Activated CD4-positive, alpha-beta T cell treated with anti-CD3 and anti-CD28 coated beads for 24 hours (primary cell): ENCODE data around the gene SSRP1.
"Not testable (repeated sequence)": the region's sequence is repeated elsewhere in the genome, so short reads cannot be mapped to it uniquely, and the experiment has no call there.

Experiments
- DNase-seq, 2 donors: peaks; one replicate each; pipeline ENCODE4 v3.0.0-alpha.2; 2020; ENCODE audit warnings: low read depth in 2 of 2

The SSRP1 gene

GRCh38 chr11:57339328-57339727 is 3.6 kb upstream of the SSRP1 start:
- no peak for DNase-seq

GRCh38 chr11:57338142-57338541 is 2.5 kb upstream of the SSRP1 start, which contains the start of gene P2RX3:
Gene P2RX3 (plus strand): TSS chr11:57338352. CDS start chr11:57338551, 199 bp downstream.
- DNase-seq = no peak

- DNase-seq = not testable (repeated sequence)
These were observed 1.2 kb upstream of the SSRP1 start for GRCh38 chr11:57336856-57337255.

GRCh38 chr11:57336111-57336666 is 497 bp upstream of the SSRP1 start:
- DNase-seq = no peak

DNA sequence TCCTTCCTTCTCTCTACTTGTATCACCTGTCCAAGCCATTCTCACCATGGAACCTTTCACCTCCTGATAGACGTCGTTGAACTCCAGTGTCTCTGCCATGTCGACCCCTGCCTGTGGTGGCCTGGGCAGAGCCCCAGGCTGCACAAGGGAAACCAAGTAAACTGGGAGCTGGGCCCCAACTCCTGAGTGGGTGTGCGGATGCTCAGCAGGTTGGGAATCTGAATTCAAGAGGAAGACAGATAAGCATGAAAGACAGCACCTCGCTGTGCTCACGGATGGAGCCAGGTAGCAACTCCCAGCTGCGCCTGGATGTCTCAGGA is 709 bp downstream of the SSRP1 start:
- no peak for DNase-seq

GRCh38 chr11:57332694-57333440 is 2.8 kb downstream of the SSRP1 start:
- DNase-seq = no peak

DNA sequence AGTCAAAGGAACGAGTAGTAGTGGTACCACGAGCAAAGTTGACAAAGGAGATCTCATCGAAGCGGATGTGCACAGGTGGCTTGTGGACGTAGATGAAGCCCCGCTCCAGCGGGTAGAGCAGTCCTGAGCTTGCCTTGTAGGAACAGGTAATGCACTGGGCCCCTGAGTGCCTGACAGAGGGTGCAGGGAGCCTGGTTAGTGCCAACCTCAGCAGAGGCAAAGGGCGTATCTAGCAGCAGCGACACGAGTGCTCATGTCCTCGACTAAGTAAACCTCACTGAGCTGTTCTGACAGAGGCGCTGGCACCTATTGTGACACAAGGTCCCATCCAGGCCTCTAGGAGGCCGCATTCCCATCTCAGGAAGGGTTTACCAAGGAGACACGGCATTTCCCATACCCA is 4.0 kb downstream of the SSRP1 start:
- no peak for DNase-seq

DNA sequence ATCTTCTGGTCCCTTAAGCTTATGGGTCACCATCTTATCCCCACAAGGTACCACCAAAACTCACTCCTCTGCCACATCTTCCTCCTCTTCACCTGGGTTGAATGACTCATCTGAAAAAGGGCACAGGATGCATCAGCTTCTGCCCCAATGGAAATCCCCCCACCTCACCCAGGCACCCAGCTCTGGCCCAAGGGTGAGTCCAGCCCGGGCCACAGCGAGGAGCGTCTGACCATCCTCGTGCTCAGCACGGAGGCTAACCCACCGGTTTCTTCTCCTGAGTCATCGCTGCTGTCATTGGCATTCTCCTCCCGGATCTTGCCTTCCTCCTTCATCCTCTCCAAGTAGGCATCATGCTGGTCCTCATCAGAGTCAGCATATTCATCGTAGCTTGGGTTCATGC is 5.7 kb downstream of the SSRP1 start:
- no peak for DNase-seq

DNA sequence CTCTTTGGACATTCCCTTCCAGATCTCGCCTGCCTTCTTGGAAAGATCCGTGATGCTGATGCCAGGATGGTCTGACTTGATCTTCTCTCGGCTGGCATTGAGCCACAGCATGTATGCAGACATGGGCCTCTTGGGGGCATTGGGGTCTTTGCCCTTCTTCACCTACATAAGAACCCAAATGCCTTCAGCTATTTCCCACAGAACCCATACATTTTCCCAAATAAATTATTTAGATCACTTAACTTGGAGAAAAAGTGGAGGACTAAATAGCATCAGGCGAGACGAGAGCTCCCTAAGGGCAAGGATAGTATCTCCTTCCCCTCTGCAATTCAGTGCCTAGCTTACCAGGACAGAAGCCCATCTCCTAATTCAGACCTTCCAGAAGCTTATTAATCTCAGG is 8.0 kb downstream of the SSRP1 start:
- no peak for DNase-seq

- no peak for DNase-seq
These were observed 10.0 kb downstream of the SSRP1 start for GRCh38 chr11:57325735-57326048.

DNA sequence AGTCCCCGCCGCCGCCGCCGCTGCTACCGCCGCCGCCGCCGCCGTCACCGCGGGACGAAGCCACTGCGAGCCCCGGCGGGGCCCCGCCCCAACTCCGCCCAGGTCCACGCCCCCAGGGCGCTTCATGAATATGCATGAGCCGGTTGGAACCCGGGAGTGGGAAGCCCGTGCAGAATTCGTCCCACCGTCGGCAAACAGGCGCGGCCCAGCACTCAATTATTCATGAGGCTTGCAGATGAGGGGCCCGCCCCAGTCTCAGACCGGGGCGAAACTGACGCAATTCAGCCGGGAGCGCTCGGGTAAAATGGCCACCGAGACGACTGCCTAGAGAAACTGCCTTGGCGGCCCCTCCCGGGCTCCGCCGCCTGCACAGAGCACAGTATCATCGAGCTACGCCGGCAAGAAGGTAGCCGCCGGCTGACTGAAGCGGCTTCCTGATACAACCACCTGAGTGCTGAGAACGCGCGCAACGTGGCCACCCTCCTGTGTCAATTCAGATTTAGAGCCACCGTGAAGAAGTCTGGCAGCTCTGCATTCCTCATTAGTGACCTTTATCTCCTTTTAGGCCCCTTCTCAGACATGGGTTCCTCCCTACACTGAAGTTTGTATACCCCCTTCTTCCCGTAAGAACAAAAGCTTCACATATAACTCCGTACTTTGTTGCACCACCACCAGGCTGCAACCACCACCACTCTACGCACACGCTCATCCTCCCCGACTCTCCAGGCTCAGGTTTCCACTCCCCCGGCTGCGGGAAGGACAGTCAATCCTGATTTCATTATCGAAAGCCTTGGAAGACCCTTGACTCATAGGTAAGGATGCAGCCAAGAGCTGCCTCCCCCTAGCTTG is 10.6 kb downstream of the SSRP1 start, which contains the start of gene TNKS1BP1:
TNKS1BP1 (minus strand) TSS at position 67 of the 849 bp plus-strand sequence. CDS start 3,067 bp downstream, outside the sequence.
- DNase-seq = peak; percentile 89 to 90

- DNase-seq = no peak
These were observed 11.4 kb downstream of the SSRP1 start for GRCh38 chr11:57324154-57324885.

GRCh38 chr11:57323855-57324153 is 11.9 kb downstream of the SSRP1 start:
- DNase-seq = no peak

DNA sequence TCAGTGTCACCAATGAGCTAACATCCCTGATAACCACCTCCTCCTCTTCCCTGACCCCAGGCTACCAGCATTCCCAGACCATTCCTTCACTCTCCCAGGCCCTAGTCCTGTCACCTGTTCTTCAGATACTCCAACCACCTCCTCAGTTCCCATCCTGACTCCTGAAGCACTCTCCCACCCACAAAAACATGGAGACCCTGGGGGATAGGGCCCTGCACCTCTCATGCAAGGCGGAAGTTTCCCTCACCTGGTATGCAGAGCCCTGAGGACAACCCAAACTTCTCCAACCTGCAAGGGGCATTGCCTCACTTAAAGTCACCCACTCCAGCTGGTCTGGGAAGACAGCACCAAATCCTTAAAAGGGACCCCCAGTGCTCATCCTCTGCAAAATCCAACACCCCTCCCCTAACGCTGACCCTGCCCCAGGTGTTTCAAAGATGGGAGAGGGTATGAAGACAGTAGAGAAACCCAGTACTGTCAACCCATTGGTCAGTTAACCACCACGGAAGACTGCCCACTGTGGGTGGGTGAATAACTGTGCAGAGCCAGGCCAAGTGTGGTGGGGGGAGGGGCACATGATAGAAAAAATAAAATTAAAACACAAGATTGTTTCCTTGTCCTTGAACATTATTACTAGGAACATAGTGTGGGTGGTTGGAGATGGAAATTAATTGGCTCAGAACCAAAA is 12.4 kb downstream of the SSRP1 start:
- no peak for DNase-seq

- no peak for DNase-seq
These were observed 13.2 kb downstream of the SSRP1 start for GRCh38 chr11:57322256-57323166.

- DNase-seq = no peak
These were observed 14.1 kb downstream of the SSRP1 start for GRCh38 chr11:57321388-57322255.

DNA sequence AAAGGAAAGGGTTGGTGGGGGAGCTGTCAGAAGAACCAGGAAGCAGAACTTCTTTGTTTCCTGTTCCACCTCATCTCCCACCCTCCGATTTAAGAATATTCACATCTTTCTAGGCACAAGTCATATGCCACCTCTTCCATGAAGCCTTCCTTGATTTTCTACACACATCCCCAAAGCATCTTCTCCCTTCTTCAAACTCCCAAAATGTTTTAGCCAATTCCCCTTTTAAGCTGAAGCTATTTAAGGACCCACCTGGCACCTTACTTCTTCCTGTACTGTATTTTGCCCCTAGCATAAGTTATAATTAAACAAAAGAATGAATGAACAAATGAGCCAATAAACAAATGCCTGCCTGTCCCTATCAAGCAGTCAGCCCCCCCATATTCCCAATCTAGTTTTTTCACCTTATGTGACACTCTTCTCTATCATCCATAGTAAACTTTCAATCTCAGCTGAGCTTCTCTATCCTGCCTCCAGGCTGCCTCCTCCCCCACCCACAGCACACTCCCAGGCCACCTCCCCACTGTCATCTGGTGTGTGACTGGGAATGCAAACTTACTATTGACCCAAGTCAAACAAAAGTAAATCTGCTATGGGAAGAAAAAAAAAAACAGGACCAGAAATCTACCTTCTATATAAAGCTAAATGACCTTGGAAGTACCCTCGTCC is 14.8 kb downstream of the SSRP1 start:
- DNase-seq = no peak

GRCh38 chr11:57320067-57320718 is 15.5 kb downstream of the SSRP1 start:
- no peak for DNase-seq

DNA sequence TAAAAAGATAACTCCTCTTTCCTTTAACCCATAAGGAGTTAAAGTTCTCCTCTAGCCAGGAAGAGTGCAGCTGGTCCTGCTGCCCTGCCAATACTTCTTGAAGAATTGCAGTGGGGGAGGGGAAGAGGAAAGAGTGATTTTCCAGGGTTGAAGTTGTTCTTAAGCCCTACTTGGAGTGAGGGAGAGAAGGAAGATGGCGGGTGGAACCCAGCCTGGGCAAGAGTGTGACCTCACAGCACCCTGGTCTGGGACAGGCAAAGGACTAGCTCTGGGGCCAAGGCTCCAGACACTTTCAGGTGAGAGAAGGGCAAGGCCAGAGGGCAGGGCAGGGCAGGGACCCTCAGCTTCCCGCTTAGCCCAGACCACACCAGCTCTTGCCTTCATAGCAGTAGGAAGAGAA is 17.5 kb downstream of the SSRP1 start:
- no peak for DNase-seq
